ENCODE measurements around the gene USP46.

Gene USP46

DNA sequence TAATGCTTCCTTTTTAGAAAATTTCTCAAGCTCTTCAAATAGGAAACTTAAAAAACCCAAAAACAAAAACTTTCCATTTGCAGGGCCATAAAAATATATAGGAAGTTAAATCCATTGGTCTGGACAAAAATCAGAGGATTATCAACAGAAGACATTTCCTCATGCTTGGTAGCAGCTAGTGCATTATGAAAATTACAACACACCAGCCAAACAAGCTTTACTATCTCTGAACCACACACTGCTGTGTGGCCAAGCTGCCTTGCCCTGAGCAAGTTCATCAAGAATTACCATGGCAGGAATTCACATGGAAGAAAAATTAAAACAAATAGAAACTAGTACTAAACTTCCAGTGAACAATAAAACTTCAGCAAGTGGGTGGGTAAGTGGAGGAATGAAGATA lies 3.6 kb downstream of the USP46 start:
- no peak for DNase-seq

- DNase-seq = no peak
Observed at GRCh38 chr4:52651996-52652672, 7.0 kb downstream of the USP46 start.

DNA sequence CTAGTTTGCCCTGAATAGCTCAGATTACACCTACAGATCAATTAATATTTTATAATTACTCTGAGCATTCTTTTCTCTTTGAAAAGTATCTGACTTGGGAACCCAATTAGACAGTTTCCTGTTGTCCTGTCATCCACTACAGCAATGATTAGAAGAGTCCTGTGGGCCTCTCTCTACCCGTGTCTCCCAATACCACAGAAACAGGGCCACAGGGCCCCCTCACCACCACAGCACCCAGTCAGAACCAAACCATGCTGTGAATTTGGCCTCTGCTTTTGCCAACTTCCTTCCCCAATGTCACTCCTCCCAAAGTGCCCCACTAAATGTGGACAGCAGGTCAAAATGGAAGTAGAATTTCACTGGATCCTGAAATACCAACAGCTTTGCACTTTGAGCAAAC lies 10.3 kb downstream of the USP46 start:
- DNase-seq = no peak

GRCh38 chr4:52646741-52647140 lies 12.4 kb downstream of the USP46 start:
- DNase-seq = no peak

DNA sequence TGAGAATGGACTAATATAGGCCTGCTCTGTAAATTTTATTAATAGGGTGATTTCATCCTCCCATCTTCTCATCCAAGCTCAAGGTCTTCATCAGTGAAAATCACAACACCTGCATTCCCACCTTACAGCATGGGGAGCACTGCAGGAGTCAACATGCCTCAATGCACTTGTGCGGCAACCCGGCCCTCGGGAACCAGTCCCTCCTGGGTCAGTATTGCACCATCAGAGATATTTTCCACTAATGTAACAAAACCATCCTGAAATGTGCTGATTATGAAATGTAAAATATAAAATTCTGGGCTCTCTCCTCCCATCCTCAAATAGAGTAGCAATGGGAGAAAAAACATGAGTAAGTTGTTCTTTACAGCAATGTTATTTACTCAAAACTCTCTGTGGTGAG lies 13.0 kb downstream of the USP46 start:
- no peak for DNase-seq

DNA sequence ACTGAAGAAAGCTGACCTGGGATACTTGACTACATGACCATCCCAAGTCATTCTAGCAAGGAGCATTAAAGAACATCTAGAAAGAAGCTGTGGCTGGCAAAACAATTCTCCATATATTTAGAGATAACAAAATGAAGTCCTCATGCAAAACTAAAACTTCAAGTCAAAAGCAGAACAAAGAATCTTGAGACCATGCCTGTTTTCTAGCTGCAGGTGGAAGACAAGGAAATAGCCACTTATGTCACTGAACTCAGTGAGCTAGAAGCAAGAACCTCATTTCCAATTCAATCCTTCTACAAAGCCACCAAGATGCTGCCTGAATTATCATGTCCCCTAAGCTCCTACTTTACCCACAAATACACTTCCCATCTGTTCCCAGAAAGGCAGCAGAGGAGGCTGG lies 13.8 kb downstream of the USP46 start:
- no peak for DNase-seq

- no peak for DNase-seq
Observed at GRCh38 chr4:52643785-52644244, 15.3 kb downstream of the USP46 start.

DNA sequence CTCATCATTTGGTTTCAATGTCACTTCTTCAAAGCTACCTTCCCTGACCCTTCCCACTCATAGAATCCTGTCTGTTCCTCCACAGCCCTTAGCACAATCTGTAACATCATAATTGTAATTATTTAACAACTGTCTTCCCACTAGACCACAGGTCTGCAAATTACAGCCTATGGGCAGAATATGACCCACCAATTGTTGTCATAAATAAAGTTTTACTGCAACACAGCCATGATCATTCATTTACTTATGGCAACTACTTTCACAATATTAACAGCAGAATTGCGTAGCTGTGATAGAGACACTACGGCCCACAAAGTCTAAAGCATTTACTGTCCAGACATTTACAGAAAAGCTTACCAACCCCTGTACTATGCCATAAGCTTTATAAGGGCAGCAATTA lies 15.9 kb downstream of the USP46 start:
- no peak for DNase-seq

DNA sequence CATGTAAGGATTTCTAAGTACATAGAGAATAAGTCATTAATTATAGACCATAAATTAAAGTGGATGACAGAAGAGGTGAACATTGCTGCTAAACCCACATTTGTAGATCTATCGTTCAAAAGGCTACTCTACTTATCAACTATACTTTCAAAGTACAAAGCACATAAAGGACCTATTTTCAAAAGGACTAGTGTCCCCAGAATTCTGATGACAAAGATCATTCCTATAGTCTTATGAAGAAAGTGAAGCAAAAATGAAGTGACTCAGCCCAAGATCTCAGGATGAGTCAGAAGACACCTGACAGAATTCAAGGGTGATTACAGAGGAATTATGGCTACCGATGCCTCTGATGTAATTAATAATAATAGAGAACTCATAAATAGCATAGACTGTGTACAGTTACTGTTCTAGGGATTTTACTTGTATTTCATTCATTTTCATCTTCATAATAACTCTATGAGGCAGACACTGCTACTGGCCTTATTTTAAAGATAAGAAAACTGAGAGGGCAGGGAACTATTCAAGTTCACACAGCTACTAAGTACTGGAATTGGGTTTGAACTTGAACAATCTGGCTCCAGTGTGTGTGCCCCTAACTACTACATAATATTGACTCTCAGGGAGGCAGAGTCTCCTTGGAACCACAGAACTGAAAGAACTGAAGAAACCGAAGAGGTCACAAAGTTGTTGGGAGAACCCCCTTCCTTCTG lies 17.1 kb downstream of the USP46 start:
- DNase-seq = no peak

DNA sequence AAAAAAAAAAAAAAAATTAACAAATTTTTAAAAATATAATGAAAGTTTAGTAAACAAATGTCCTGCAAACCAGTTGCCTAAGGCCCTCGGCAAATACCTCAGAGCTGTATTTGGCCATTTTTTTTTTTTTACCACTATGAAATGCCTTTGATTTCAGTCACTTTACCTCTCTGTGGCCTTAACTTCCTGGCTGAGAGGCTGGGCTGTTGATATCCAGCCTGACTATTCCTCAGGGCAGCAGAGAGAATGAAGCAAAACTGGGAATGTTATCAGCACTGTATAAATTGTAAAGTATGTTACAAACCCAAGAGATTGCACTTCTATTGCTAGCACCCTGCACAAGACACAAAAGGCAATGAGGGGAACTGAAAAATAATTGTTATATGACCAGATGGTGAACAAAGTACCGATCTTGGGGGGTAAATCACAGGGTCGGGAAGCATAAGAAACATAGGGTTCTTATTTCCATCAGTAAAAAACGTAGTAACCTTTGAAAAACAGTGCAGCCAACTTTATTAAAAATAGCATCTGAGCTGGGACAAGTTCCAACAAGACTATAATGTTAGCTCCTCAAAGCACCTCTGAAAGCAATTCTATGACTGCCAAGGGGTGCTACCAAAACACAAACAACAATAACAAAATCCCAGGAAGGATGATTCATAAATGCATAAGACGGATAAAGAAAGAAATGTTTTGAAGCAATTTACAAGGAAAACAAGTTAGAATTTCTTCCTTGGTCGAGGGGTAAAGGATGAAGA lies 18.1 kb downstream of the USP46 start:
- DNase-seq = no peak

GRCh38 chr4:52638717-52639116 lies 20.4 kb downstream of the USP46 start:
- no peak for DNase-seq

DNA sequence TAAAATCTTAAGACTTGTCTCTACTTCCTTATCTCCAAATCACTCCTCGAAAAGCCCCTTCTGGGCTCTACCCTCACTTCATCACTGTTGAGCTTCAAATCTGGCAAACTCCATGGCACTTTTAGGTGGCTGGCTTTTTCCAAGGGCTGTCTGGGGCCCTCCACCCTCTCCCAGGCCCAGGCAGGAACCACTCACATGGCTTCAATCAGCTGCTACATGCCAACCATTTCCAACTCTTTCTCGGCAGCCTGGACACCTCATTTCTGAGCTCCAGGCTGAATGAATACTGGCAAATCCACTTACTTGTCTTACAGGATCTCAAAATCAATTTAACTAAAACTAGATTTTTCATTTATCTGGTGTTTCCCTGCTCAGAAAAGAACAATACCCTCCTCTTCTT lies 22.0 kb downstream of the USP46 start:
- DNase-seq = no peak

- no peak for DNase-seq
Observed at GRCh38 chr4:52635560-52635959, 23.5 kb downstream of the USP46 start.

GRCh38 chr4:52635130-52635529 lies 24.0 kb downstream of the USP46 start:
- no peak for DNase-seq

- DNase-seq = no peak
Observed at GRCh38 chr4:52633846-52634245, 25.3 kb downstream of the USP46 start.

GRCh38 chr4:52628974-52629373 lies 30.1 kb downstream of the USP46 start:
- no peak for DNase-seq

GRCh38 chr4:52628543-52628942 lies 30.6 kb downstream of the USP46 start:
- DNase-seq = no peak

DNA sequence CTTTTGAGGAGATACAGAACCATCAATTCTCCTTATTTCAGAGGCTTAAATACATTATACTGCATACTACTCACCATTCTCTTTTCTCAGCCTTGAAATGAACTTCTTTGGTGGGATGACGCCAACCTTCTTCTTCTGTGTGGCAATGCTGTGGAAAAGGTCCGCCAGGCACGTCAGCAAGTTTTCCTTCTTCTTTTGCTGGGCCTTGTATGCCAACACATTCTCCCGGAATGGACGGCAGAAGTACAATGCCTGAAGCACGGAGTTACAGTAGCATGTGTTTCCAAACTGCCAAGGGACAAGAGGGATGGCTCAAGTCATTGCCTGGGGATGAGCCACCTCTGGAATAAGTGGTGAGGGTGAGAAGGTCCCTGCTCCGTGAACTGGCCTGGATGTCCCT lies 31.2 kb downstream of the USP46 start:
- DNase-seq = no peak

- DNase-seq = no peak
Observed at GRCh38 chr4:52625216-52625615, 33.9 kb downstream of the USP46 start.

GRCh38 chr4:52622564-52622963 lies 36.5 kb downstream of the USP46 start:
- no peak for DNase-seq

DNA sequence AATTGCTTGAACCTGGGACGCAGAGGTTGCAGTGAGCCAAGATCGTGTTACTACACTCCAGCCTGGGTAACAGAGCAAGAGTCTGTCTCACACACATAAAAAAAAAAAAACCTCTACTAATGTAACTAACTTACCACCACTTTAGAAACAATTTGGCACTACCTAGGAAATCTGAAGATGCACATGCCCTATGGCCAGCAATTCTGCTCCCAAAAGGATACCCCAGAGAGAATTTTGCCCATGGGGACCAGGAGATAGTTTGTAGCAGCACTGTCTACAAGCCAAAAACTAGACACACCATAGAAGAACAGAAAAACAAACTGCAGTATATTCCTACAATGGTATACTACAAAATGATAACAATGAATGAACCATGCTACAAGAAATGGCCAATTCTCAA lies 37.5 kb downstream of the USP46 start:
- no peak for DNase-seq

DNA sequence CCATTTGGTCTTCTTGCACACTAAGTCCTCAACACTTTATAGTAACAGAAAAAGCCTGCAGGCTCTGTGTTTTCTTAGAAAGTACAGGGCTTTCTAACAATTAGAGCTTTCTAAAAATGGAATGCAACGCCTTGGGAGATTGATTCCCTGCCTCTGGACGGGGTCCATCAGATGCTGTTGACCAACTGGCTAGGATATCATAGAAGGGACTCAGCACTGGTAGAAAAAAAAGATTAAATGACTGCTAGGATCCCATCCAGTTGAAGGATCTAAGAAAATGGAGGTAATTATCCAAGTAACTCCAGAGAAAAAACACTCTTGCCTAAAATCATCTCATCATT lies 39.5 kb downstream of the USP46 start:
- no peak for DNase-seq

- DNase-seq = no peak
Observed at GRCh38 chr4:52618795-52619590, 40.1 kb downstream of the USP46 start.

Data from stimulated activated naive CD4-positive, alpha-beta T cell (primary cell).